OCI-LY1 (cell line): ENCODE measurements around the gene WWC2.

Source experiments
- H2AFZ ChIP-seq: fragments of 200-600 bp; sonication (generic), shearing (Covaris generic); 2 replicates; pipeline ENCODE4 v1.6.0; 2014; ENCODE audit warnings: antibody characterized with exemption, mild to moderate bottlenecking, low read length
- H3F3A ChIP-seq: fragments of 200-600 bp; sonication (generic), shearing (Covaris generic); 2 replicates; pipeline ENCODE4 v1.6.0; 2014; ENCODE audit warnings: mild to moderate bottlenecking, antibody characterized with exemption, low read length, moderate library complexity; ENCODE audit not compliant: insufficient read depth
- H3K27ac ChIP-seq: fragments of 200-600 bp; sonication (generic); 2 replicates; pipeline ENCODE4 v1.5.1; 2014; ENCODE audit warnings: low read length, mixed run types, mild to moderate bottlenecking, low read depth; ENCODE audit not compliant: poor library complexity, severe bottlenecking
- H3K27me3 ChIP-seq: fragments of 200-600 bp; sonication (generic); 2 replicates; pipeline ENCODE4 v1.6.0; 2014; ENCODE audit warnings: antibody characterized with exemption, mild to moderate bottlenecking, low read length, moderate library complexity; ENCODE audit not compliant: insufficient read depth
- H3K36me3 ChIP-seq: fragments of 200-600 bp; sonication (generic); 2 replicates; pipeline ENCODE4 v1.6.1; 2014; ENCODE audit warnings: mild to moderate bottlenecking, antibody characterized with exemption, low read length, moderate library complexity, mixed read lengths; ENCODE audit not compliant: insufficient read depth
- H3K4me1 ChIP-seq: fragments of 200-600 bp; sonication (generic); 2 replicates; pipeline ENCODE4 v1.5.1; 2014; ENCODE audit warnings: mild to moderate bottlenecking, low read length, moderate library complexity; ENCODE audit not compliant: insufficient read depth, severe bottlenecking
- H3K4me2 ChIP-seq: fragments of 200-600 bp; sonication (generic), shearing (Covaris generic); 2 replicates; pipeline ENCODE4 v1.6.1; 2014; ENCODE audit warnings: low read length
- H3K4me3 ChIP-seq: fragments of 200-600 bp; sonication (generic); 2 replicates; pipeline ENCODE4 v1.5.1; 2014; ENCODE audit warnings: low read length, low read depth, mild to moderate bottlenecking, mixed read lengths; ENCODE audit not compliant: poor library complexity, severe bottlenecking
- H3K79me2 ChIP-seq: fragments of 200-600 bp; shearing (Covaris generic); 2 replicates; pipeline ENCODE4 v1.6.1; 2016; ENCODE audit warnings: mixed run types, low read length, mixed read lengths; ENCODE audit not compliant: insufficient read depth
- H3K9ac ChIP-seq: fragments of 200-600 bp; sonication (generic), shearing (Covaris generic); 2 replicates; pipeline ENCODE4 v1.6.1; 2014; ENCODE audit warnings: mild to moderate bottlenecking, low read length, mixed read lengths
- H3K9me2 ChIP-seq: fragments of 200-600 bp; sonication (generic), shearing (Covaris generic); 2 replicates; pipeline ENCODE4 v1.6.1; 2014; ENCODE audit warnings: low read depth, mild to moderate bottlenecking, low read length, mixed read lengths
- H3K9me3 ChIP-seq: fragments of 200-600 bp; shearing (Covaris generic); 2 replicates; pipeline ENCODE4 v1.6.1; 2014; ENCODE audit warnings: low read length, mixed read lengths
- H4K20me1 ChIP-seq: fragments of 200-600 bp; sonication (generic), shearing (Covaris generic); 2 replicates; pipeline ENCODE4 v1.6.0; 2016; ENCODE audit warnings: mild to moderate bottlenecking, low read length; ENCODE audit not compliant: insufficient read depth
- CTCF ChIP-seq: fragments of 200-600 bp; sonication (generic), shearing (Covaris generic); IDR thresholded peaks from 2 replicates; pipeline ENCODE4 v1.5.1; 2017; ENCODE audit warnings: mild to moderate bottlenecking, antibody characterized with exemption, low read length, moderate library complexity, mixed read lengths
- EZH2 ChIP-seq: fragments of 200-600 bp; sonication (generic), shearing (Covaris generic); IDR thresholded peaks from 2 replicates; pipeline ENCODE4 v1.8.0; 2017; ENCODE audit warnings: borderline replicate concordance, mixed run types, mild to moderate bottlenecking, antibody characterized with exemption, low read length, moderate library complexity, mixed read lengths

The WWC2 gene

GRCh38 chr4:183082053-183082452, 17.0 kb upstream of the WWC2 start:
- no peak for TF ChIP-seq EZH2
- TF ChIP-seq CTCF = no peak
- no peak overlapping the region for H3K4me3 ChIP-seq
- no peak overlapping the region for H3K9ac ChIP-seq
- no peaks in the 10 kb centered on the region for H3K9me3 ChIP-seq
- H3K4me1 ChIP-seq = no peaks in the 10 kb centered on the region
- H3K27ac ChIP-seq = no peak overlapping the region
- no peaks in the 10 kb centered on the region for H3F3A ChIP-seq
- H3K36me3 ChIP-seq = no peaks in the 10 kb centered on the region
- H4K20me1 ChIP-seq = no peaks in the 10 kb centered on the region
- H3K27me3 ChIP-seq = no peaks in the 10 kb centered on the region
- H3K79me2 ChIP-seq = no peaks in the 10 kb centered on the region
- no peak overlapping the region for H3K4me2 ChIP-seq
- H2AFZ ChIP-seq = no peak overlapping the region
- H3K9me2 ChIP-seq = no peaks in the 10 kb centered on the region

GRCh38 chr4:183094393-183095198, 4.5 kb upstream of the WWC2 start:
- H3K27ac ChIP-seq = no peak overlapping the region
- H3K36me3 ChIP-seq = no peaks in the 10 kb centered on the region
- H3K9me3 ChIP-seq = no peaks in the 10 kb centered on the region
- no peaks in the 10 kb centered on the region for H3K9me2 ChIP-seq
- no peaks in the 10 kb centered on the region for H3F3A ChIP-seq
- no peak overlapping the region for H2AFZ ChIP-seq
- H3K27me3 ChIP-seq = no peaks in the 10 kb centered on the region
- H3K79me2 ChIP-seq = no peaks in the 10 kb centered on the region
- no peaks in the 10 kb centered on the region for H4K20me1 ChIP-seq
- no peak for TF ChIP-seq CTCF
- no peak for TF ChIP-seq EZH2
- H3K4me2 ChIP-seq = no peak overlapping the region
- H3K9ac ChIP-seq = no peak overlapping the region
- no peaks in the 10 kb centered on the region for H3K4me1 ChIP-seq
- H3K4me3 ChIP-seq = no peak overlapping the region

GRCh38 chr4:183095199-183095512, 3.9 kb upstream of the WWC2 start:
- Histone ChIP-seq H3K36me3 (no peaks in the 10 kb centered on the region), H3K79me2 (no peaks in the 10 kb centered on the region), H3F3A (no peaks in the 10 kb centered on the region), H3K9ac (no peak overlapping the region), H3K27me3 (no peaks in the 10 kb centered on the region), H4K20me1 (no peaks in the 10 kb centered on the region), H3K4me1 (no peaks in the 10 kb centered on the region), H3K27ac (no peak overlapping the region), H3K4me2 (no peak overlapping the region), H2AFZ (no peak overlapping the region), H3K9me3 (no peaks in the 10 kb centered on the region), H3K4me3 (no peak overlapping the region), H3K9me2 (no peaks in the 10 kb centered on the region)
- TF ChIP-seq CTCF (no peak), EZH2 (no peak)
